Adrenal gland (tissue), 12 donors: Measurements from ENCODE around the gene FOXO3. TPM values are rescaled to one million over a fixed set of nuclear protein-coding genes. Genes with fewer than 3 reads are reported as not detected.

Source experiments
- polyA plus RNA-seq, 3 donors: library from polyadenylated mRNA; stranded (reverse); fragments of 200-250 nt in 2 of 3; fragments of 350-450 nt in 1 of 3; fragmentation: Illumina TruSeq in 1 of 3; extraction: RNeasy Lipid Tissue Mini Kit (QIAGEN cat#74804) in 1 of 3; gene quantifications; one replicate each; pipeline ENCODE4 v1.2.3, GENCODE V29; 2013 to 2014
- small RNA-seq, 2 donors: library from RNA; depleted of rRNA; stranded (forward); fragments of <200 nt; gene quantifications; one replicate each; pipeline ENCODE3, GENCODE V24; 2016
- total RNA-seq, 9 donors: library from RNA; depleted of rRNA in 4 of 9; stranded (reverse); fragments of >200 nt in 4 of 9; fragments of 120-200 nt in 1 of 9; fragmentation: NEBNext Ultra II Directional in 1 of 9; extraction: Animal tissue kit (Norgen Biotek cat#: 25700) in 1 of 9; gene quantifications; one replicate each; pipeline versions ENCODE4 v1.1.0 to v1.2.4, GENCODE V29; 2013 to 2023
- donor health status: healthy with polysubstance abuse.
- donor health status: Bipolar disorder and iron deficiency.
- donor health status: DM: yes; HTN: yes; CAD: no.
- donor health status: DM: no; HTN: no; CAD: no.
- donor health status: DM: no; HTN: no; CAD: no.
- donor health status: DM: yes; HTN: yes; CAD: no.

FOXO3 gene
- total and polyA plus RNA-seq, 12 donors: 8.3 to 38.7 (median 23.4) TPM

Small RNAs within 50 kb of the gene (small RNA-seq; reads per million reads assigned to genes)
- gene AL391646.1: 0 reads per million in 2 donors
- 0 reads per million in 2 donors for gene SUMO2P8
